HCT116 (cell line): ENCODE results near the gene TLE3. TPM values are rescaled to one million over a fixed set of nuclear protein-coding genes. Genes with fewer than 3 reads are reported as not detected.

ENCODE experiments used
- ATAC-seq: fragments of 200-7000 bp; cut with Tn5 transposase; 2 replicates; pipeline ENCODE4 v1.9.1; 2020; ENCODE audit warnings: mild to moderate bottlenecking, moderate library complexity
- BruUV-seq: library from RNA; stranded (reverse); fragments of 400-500 nt; replicated peaks from 2 replicates; lab custom pipeline; 2021; lab: Mats Ljungman, UMichigan
- CTCF ChIA-PET: fragments of 300-600 bp; sonication (Branson Sonifier 250); formaldehyde crosslinking; loops from one replicate; lab custom pipeline; 2021; ENCODE audit warnings: antibody characterized with exemption; lab: Charles Lee
- POLR2A ChIA-PET: fragments of 300-600, 350-600 bp; sonication (Branson Sonifier 250); formaldehyde crosslinking; loops from one replicate; lab custom pipeline; 2021; ENCODE audit warnings: antibody characterized with exemption; lab: Charles Lee
- RAD21 ChIA-PET, 2 experiments: fragments of 300-600 bp; sonication (Branson Sonifier 250); formaldehyde crosslinking; loops; one replicate each; lab custom pipeline; 2023; ENCODE audit warnings: low total read pairs in 2 of 2; ENCODE audit not compliant: uncharacterized antibody in 2 of 2, unreplicated experiment in 2 of 2, low non-redundant PET in 1 of 2; lab: Charles Lee
- DNase-seq: peaks from one replicate; pipeline ENCODE4 v3.0.0-alpha.2; 2010; ENCODE audit warnings: low read depth, low spot score
- H2AFZ ChIP-seq: fragments of 200-600 bp; shearing (Covaris generic), sonication (generic); 2 replicates; pipeline ENCODE4 v1.6.1; 2017; ENCODE audit warnings: low read depth, mixed run types, mixed read lengths, antibody characterized with exemption, low read length; ENCODE audit not compliant: poor library complexity, severe bottlenecking
- H3K27ac ChIP-seq: 2 replicates; pipeline ENCODE4 v1.5.1; 2012; ENCODE audit warnings: low read depth, low read length
- H3K27me3 ChIP-seq: fragments of 200-600 bp; sonication (generic); 2 replicates; pipeline ENCODE4 v1.6.1; 2016; ENCODE audit warnings: mixed run types, low read length, mixed read lengths; ENCODE audit not compliant: insufficient read depth
- H3K36me3 ChIP-seq, 2 experiments: fragments of 200-500 bp in 1 of 2; fragments of 200-600 bp in 1 of 2; sonication (Bioruptor generic) in 1 of 2; sonication (generic) in 1 of 2; 2 replicates each; pipeline versions ENCODE4 v1.5.1 to v1.6.1; 2014 to 2016; ENCODE audit warnings: low read length in 2 of 2, inconsistent platforms in 1 of 2, mixed read lengths in 1 of 2, mixed run types in 1 of 2; ENCODE audit not compliant: insufficient read depth in 2 of 2, control insufficient read depth in 1 of 2
- H3K4me1 ChIP-seq, 2 experiments: fragments of 200-600 bp in 1 of 2; sonication (generic) in 1 of 2; 2 replicates each; pipeline versions ENCODE4 v1.5.1 to v1.6.1; 2012 to 2017; ENCODE audit warnings: low read length in 2 of 2, inconsistent platforms in 1 of 2, mild to moderate bottlenecking in 1 of 2, mixed read lengths in 1 of 2, mixed run types in 1 of 2, moderate library complexity in 1 of 2; ENCODE audit not compliant: insufficient read depth in 2 of 2, control insufficient read depth in 1 of 2
- H3K4me2 ChIP-seq: fragments of 200-600 bp; sonication (generic); 2 replicates; pipeline ENCODE4 v1.6.1; 2017; ENCODE audit warnings: mixed run types, low read length, mixed read lengths
- H3K4me3 ChIP-seq, 2 experiments: fragments of 200-600 bp in 1 of 2; sonication (generic) in 1 of 2; replicated peaks in 1 of 2; 2 replicates each; pipeline ENCODE4 v1.5.1; 2011 to 2016; ENCODE audit warnings: low read length in 2 of 2, control low read depth in 1 of 2, low read depth in 1 of 2, mild to moderate bottlenecking in 1 of 2, mixed read lengths in 1 of 2, mixed run types in 1 of 2
- H3K79me2 ChIP-seq: fragments of 200-600 bp; sonication (generic); 2 replicates; pipeline ENCODE4 v1.6.1; 2017; ENCODE audit warnings: mild to moderate bottlenecking, mixed run types, low read length, moderate library complexity, mixed read lengths; ENCODE audit not compliant: insufficient read depth
- H3K9ac ChIP-seq: fragments of 200-600 bp; sonication (generic); 2 replicates; pipeline ENCODE4 v1.6.1; 2016; ENCODE audit warnings: low read length, mixed read lengths
- H3K9me2 ChIP-seq: fragments of 200-600 bp; sonication (generic), shearing (Covaris generic); 2 replicates; pipeline ENCODE4 v1.6.1; 2017; ENCODE audit warnings: mixed run types, mild to moderate bottlenecking, moderate library complexity; ENCODE audit not compliant: insufficient read depth
- H3K9me3 ChIP-seq, 2 experiments: fragments of 200-500 bp in 1 of 2; fragments of 200-600 bp in 1 of 2; sonication (Bioruptor generic) in 1 of 2; sonication (generic) in 1 of 2; 2 replicates each; pipeline ENCODE4 v1.6.1; 2014 to 2017; ENCODE audit warnings: low read length in 2 of 2, mixed read lengths in 2 of 2, inconsistent platforms in 1 of 2, low read depth in 1 of 2, mild to moderate bottlenecking in 1 of 2, mixed run types in 1 of 2, moderate library complexity in 1 of 2; ENCODE audit not compliant: control insufficient read depth in 1 of 2, insufficient read depth in 1 of 2
- H4K20me1 ChIP-seq: fragments of 200-600 bp; sonication (generic), shearing (Covaris generic); 2 replicates; pipeline ENCODE4 v1.6.1; 2017; ENCODE audit warnings: mixed run types, mild to moderate bottlenecking, moderate library complexity; ENCODE audit not compliant: insufficient read depth
- CEBPB ChIP-seq: IDR thresholded peaks from 2 replicates; pipeline ENCODE4 v1.6.1; 2012; ENCODE audit warnings: low read depth
- EGR1 ChIP-seq: IDR thresholded peaks from 2 replicates; pipeline ENCODE4 v1.6.1; 2012; ENCODE audit warnings: low read depth
- ELF1 ChIP-seq: IDR thresholded peaks from 2 replicates; pipeline ENCODE4 v1.6.1; 2012; ENCODE audit warnings: low read depth, borderline replicate concordance
- EZH2 ChIP-seq: fragments of 200-600 bp; sonication (generic); IDR thresholded peaks from 2 replicates; pipeline ENCODE4 v1.6.1; 2017; ENCODE audit warnings: antibody characterized with exemption, mixed run types
- FOSL1 ChIP-seq: IDR thresholded peaks from 2 replicates; pipeline ENCODE4 v1.6.1; 2012; ENCODE audit warnings: low read depth
- JUND ChIP-seq: IDR thresholded peaks from 2 replicates; pipeline ENCODE4 v1.6.1; 2012
- POLR2A ChIP-seq: IDR thresholded peaks from 2 replicates; pipeline ENCODE4 v1.7.0; 2011; ENCODE audit warnings: borderline replicate concordance; ENCODE audit not compliant: insufficient read depth, insufficient read length; ENCODE audit errors: extremely low read depth
- REST ChIP-seq: IDR thresholded peaks from 2 replicates; pipeline ENCODE4 v1.6.1; 2012; ENCODE audit warnings: low read depth
- SIN3A ChIP-seq: IDR thresholded peaks from 2 replicates; pipeline ENCODE4 v1.6.1; 2012; ENCODE audit warnings: low read depth
- SP1 ChIP-seq: IDR thresholded peaks from 2 replicates; pipeline ENCODE4 v1.6.1; 2012; ENCODE audit warnings: low read depth
- SRF ChIP-seq: IDR thresholded peaks from 2 replicates; pipeline ENCODE4 v1.6.1; 2012; ENCODE audit warnings: low read depth
- TCF7L2 ChIP-seq: IDR thresholded peaks from 2 replicates; pipeline ENCODE4 v1.7.0; 2011; ENCODE audit warnings: borderline replicate concordance, inconsistent platforms; ENCODE audit not compliant: insufficient read depth, insufficient read length; ENCODE audit errors: extremely low read depth
- ZFX ChIP-seq: fragments of 450-650 bp; IDR thresholded peaks from 2 replicates; pipeline ENCODE4 v1.6.1; 2017
- intact Hi-C: fragments of 100-400 bp; cut with micrococcal nuclease; formaldehyde crosslinking; loops from 2 replicates; pipeline ENCODE4 v1.10.0; 2022
- total RNA-seq: library from RNA; stranded (reverse); gene quantifications from one replicate; pipeline ENCODE4 v1.2.1, GENCODE V29; 2021; ENCODE audit not compliant: unreplicated experiment
- TF ChIP-seq, protein P1 (sequence below), 3 experiments: fragments of 200-600 bp in 1 of 3; sonication (generic) in 1 of 3; IDR thresholded peaks in 2 of 3; conservative IDR thresholded peaks in 1 of 3; 2 replicates each; pipeline ENCODE4 v1.5.1; 2012 to 2017; ENCODE audit warnings: low read depth in 2 of 3, low read length in 2 of 3, antibody characterized with exemption in 1 of 3, borderline replicate concordance in 1 of 3, control low read depth in 1 of 3, mild to moderate bottlenecking in 1 of 3, mixed read lengths in 1 of 3, mixed run types in 1 of 3, moderate library complexity in 1 of 3; ENCODE audit not compliant: insufficient read depth in 1 of 3
- TF ChIP-seq, protein P2 (sequence below): IDR thresholded peaks from 2 replicates; pipeline ENCODE4 v1.6.1; 2012

The TLE3 gene
- total RNA-seq, 1 experiment from 2014 or later: 53.9 TPM

DNA sequence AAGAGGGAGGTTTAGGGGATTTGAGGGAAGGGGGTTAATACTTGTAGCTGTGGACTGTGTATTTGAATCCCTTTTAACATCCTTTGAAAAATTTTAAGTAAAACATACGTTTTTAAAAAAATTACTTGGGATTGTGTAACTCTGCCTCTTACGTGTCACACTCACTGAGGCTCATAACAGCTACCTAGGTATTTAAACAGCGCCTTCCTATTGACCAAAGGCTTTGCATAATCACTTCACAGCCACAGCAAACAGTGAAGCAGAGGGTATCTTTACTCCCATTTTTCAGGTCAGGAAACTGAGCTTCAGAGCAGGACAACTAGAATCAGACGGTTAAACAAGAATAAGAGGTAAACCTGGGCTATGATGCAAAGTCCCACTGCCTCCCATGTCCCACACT is 95.9 kb downstream of the TLE3 start (continued):
- TF ChIP-seq REST (no peak), ELF1 (no peak), ZFX (no peak), TCF7L2 (no peak), POLR2A (no peak)

- ATAC-seq (no peak), DNase-seq (no peak)
- Histone ChIP-seq H2AFZ (no peak overlapping the region), H3K27me3 (no peaks in the 10 kb centered on the region; the same call in 1 of the 2 replicates), H3K36me3 (no peaks in the 10 kb centered on the region), H3K27ac (no peak overlapping the region), H3K79me2 (no peaks in the 10 kb centered on the region), H3K9me2 (no peaks in the 10 kb centered on the region), H4K20me1 (no peaks in the 10 kb centered on the region), H3K4me2 (no peak overlapping the region), H3K4me3 (no peak overlapping the region), H3K9ac (no peak overlapping the region), H3K9me3 (peaks cover 0 to 10% of the 10 kb centered on the region in 2 experiments; a peak in 2 of 4 replicates), H3K4me1 (peaks cover 5 to 7% of the 10 kb centered on the region in 2 experiments; a peak in 2 of 4 replicates)
- ChIA-PET CTCF (no interaction called here), RAD21 (no interaction called here), POLR2A (no interaction called here)
- intact Hi-C loops: no loop called here
- no TSS peak for BruUV-seq
- TF ChIP-seq JUND (no peak), EGR1 (no peak), FOSL1 (no peak), SRF (no peak), TCF7L2 (no peak), SIN3A (no peak), SP1 (no peak), REST (no peak), EZH2 (no peak), CEBPB (no peak)
- TF ChIP-seq, protein P1, sequence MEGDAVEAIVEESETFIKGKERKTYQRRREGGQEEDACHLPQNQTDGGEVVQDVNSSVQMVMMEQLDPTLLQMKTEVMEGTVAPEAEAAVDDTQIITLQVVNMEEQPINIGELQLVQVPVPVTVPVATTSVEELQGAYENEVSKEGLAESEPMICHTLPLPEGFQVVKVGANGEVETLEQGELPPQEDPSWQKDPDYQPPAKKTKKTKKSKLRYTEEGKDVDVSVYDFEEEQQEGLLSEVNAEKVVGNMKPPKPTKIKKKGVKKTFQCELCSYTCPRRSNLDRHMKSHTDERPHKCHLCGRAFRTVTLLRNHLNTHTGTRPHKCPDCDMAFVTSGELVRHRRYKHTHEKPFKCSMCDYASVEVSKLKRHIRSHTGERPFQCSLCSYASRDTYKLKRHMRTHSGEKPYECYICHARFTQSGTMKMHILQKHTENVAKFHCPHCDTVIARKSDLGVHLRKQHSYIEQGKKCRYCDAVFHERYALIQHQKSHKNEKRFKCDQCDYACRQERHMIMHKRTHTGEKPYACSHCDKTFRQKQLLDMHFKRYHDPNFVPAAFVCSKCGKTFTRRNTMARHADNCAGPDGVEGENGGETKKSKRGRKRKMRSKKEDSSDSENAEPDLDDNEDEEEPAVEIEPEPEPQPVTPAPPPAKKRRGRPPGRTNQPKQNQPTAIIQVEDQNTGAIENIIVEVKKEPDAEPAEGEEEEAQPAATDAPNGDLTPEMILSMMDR (IDR thresholded peaks at IDR 0.05 in 2 of 3, conservative IDR thresholded peaks at IDR 0.05 in 1 of 3; ENCODE audit: borderline replicate concordance in 1 of 3, insufficient read depth in 1 of 3, low read depth in 2 of 3, low read length in 2 of 3): no peak
- TF ChIP-seq, protein P2, sequence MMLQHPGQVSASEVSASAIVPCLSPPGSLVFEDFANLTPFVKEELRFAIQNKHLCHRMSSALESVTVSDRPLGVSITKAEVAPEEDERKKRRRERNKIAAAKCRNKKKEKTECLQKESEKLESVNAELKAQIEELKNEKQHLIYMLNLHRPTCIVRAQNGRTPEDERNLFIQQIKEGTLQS: no peak
Observed at GRCh38 chr15:69999392-70000085, 98.2 kb downstream of the TLE3 start.
